IgD-negative memory B cell (primary cell): ENCODE measurements around the gene PAQR8. TPM values are rescaled to one million over a fixed set of nuclear protein-coding genes. Genes with fewer than 3 reads are reported as not detected.

Experiments
- H3K27ac Mint-ChIP-seq, 3 donors: one replicate each; pipeline ENCODE4 v1.8.0; 2020 to 2022; ENCODE audit warnings: mild to moderate bottlenecking in 3 of 3, mixed read lengths in 3 of 3, moderate library complexity in 1 of 3
- H3K27me3 Mint-ChIP-seq: one replicate; pipeline ENCODE4 v1.8.0; 2021; ENCODE audit warnings: mixed read lengths
- H3K36me3 Mint-ChIP-seq: one replicate; pipeline ENCODE4 v1.8.0; 2020; ENCODE audit warnings: mild to moderate bottlenecking, mixed read lengths
- H3K4me1 Mint-ChIP-seq, 3 donors: one replicate each; pipeline ENCODE4 v1.8.0; 2020 to 2022; ENCODE audit warnings: mixed read lengths in 3 of 3, mild to moderate bottlenecking in 1 of 3
- H3K4me3 Mint-ChIP-seq, 4 donors: one replicate each; pipeline ENCODE4 v1.8.0; 2020 to 2022; ENCODE audit warnings: mild to moderate bottlenecking in 4 of 4, mixed read lengths in 4 of 4, moderate library complexity in 3 of 4
- H3K9me3 Mint-ChIP-seq, 3 donors: one replicate each; pipeline ENCODE4 v1.8.0; 2020 to 2021; ENCODE audit warnings: mixed read lengths in 3 of 3, mild to moderate bottlenecking in 1 of 3
- polyA plus RNA-seq: library from polyadenylated mRNA; unstranded; fragments of 300-500 nt; fragmentation: Illumina TruSeq; gene quantifications from one replicate; pipeline ENCODE4 v1.2.3, GENCODE V29; 2021

Gene PAQR8
- polyA plus RNA-seq, 1 donor from 2014 or later: 6.4 TPM

DNA sequence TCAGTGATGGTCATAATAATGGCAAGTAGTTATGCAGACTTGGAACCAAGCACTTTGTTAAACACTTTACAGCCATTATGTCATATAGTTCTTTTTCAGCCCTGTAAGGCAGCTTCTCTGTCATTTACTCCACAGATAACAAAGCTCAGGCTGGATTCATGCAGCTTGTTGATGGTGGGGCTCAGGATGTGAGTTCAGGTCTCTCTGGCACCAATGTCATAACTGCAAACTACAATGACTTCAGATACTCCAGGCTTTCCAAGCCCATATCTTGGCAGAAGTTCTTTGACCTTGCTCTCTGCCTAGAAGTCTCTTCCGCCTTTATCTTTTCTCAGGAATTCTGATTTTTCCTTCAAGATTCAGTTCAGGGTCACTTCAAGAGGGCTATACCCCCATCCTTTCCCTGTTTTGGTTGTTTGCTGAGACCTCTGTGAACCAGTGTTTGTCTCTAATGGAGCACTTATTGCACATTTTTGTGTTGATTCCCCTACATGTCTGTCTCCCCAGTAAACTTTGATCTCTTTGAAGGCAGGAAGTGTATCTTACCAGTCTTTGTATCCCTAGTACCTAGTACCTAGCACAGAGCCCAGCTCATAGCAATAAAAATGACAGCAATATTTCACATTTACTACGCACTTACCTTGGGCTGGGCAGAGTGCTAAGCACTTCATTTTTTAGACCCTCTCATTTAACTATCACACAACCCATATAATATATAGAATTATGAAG is 38.5 kb downstream of the PAQR8 start:
- Mint-ChIP-seq H3K4me3 (peak overlapping the region in 1 of 4 donors; percentile 48), H3K9me3 (no peaks in the 10 kb centered on the region), H3K4me1 (peaks cover 12 to 30% (median 20%) of the 10 kb centered on the region in 3 donors), H3K36me3 (no peaks in the 10 kb centered on the region), H3K27ac (peak overlapping the region in 1 of 3 donors; percentile 6), H3K27me3 (no peaks in the 10 kb centered on the region)

DNA sequence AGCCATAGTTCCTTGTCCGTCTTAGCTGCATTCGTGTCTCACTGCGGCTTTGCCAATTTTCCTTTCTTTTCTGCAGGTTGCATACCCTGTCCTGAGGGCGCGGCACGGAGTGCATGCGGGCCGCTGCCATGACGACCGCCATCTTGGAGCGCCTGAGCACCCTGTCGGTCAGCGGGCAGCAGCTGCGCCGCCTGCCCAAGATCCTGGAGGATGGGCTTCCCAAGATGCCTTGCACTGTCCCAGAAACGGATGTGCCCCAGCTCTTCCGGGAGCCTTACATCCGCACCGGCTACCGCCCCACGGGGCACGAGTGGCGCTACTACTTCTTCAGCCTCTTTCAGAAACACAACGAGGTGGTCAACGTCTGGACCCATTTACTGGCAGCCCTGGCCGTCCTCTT is 41.1 kb downstream of the PAQR8 start:
- no peaks in the 10 kb centered on the region for H3K27me3 Mint-ChIP-seq
- H3K27ac Mint-ChIP-seq: peak overlapping the region in 1 of 3 donors; percentile 78
- no peaks in the 10 kb centered on the region for H3K36me3 Mint-ChIP-seq
- no peaks in the 10 kb centered on the region for H3K9me3 Mint-ChIP-seq
- no peak overlapping the region for H3K4me3 Mint-ChIP-seq
- peaks cover 3 to 13% (median 8%) of the 10 kb centered on the region in 3 donors for H3K4me1 Mint-ChIP-seq

- H3K36me3 Mint-ChIP-seq: no peaks in the 10 kb centered on the region
Measured at GRCh38 chr6:52403627-52404026, 41.7 kb downstream of the PAQR8 start.

GRCh38 chr6:52405243-52405642 is 43.3 kb downstream of the PAQR8 start:
- H3K36me3 Mint-ChIP-seq: no peaks in the 10 kb centered on the region
- H3K9me3 Mint-ChIP-seq: no peaks in the 10 kb centered on the region
- H3K27me3 Mint-ChIP-seq: no peaks in the 10 kb centered on the region
- H3K4me1 Mint-ChIP-seq: peaks cover 0 to 3% (median 0%) of the 10 kb centered on the region in 3 donors
- H3K4me3 Mint-ChIP-seq: no peak overlapping the region
- peak overlapping the region in 1 of 3 donors; percentile 80 for H3K27ac Mint-ChIP-seq

More at GRCh38 chr6:52403627-52404026, 41.7 kb downstream of the PAQR8 start:
- Mint-ChIP-seq H3K27me3 (no peaks in the 10 kb centered on the region), H3K4me3 (no peak overlapping the region), H3K4me1 (peaks cover 3 to 13% (median 8%) of the 10 kb centered on the region in 3 donors), H3K9me3 (no peaks in the 10 kb centered on the region), H3K27ac (no peak overlapping the region)

DNA sequence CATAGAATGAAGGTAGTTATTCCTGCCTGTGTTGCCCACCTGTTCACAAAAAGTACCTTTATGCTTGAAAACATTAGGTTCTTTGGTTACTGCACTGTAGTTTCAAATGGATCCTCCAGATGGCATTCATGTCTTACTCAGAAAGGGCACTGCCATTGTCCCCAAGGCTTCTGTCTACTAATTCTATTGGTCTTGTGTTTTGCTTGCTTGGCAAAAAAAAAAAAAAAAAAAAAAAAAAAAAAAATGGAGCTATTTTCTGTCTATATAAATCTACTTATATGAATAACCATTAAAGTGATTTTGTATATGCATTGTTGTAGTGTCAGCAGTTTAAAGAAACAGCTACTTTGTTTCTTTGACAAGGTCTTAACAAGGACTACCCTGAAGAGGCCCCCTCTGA is 45.5 kb downstream of the PAQR8 start:
- no peaks in the 10 kb centered on the region for H3K27me3 Mint-ChIP-seq
- no peaks in the 10 kb centered on the region for H3K4me1 Mint-ChIP-seq
- H3K36me3 Mint-ChIP-seq: no peaks in the 10 kb centered on the region
- no peak overlapping the region for H3K4me3 Mint-ChIP-seq
- H3K27ac Mint-ChIP-seq: no peak overlapping the region
- no peaks in the 10 kb centered on the region for H3K9me3 Mint-ChIP-seq

DNA sequence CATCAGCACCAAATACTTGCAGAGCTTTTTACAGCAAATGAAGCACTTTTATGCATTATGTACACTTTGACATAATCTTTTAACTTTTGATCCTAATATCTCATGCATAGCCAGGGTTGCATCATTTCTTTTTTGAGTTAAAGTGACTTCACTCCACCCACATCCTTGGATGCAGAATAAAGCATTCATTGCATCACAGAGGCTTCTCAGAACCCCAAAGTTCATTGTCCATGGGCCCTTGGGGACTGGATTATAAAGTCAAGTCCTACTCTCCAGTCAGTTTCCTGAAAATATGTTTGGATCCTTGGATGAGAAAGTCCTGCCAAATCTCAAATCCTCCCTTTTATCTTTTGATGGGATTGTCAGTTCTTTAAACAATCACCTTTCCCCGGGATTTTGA is 47.5 kb downstream of the PAQR8 start:
- Mint-ChIP-seq H3K27ac (no peak overlapping the region), H3K9me3 (no peaks in the 10 kb centered on the region), H3K4me1 (no peaks in the 10 kb centered on the region), H3K27me3 (no peaks in the 10 kb centered on the region), H3K36me3 (no peaks in the 10 kb centered on the region), H3K4me3 (no peak overlapping the region)

GRCh38 chr6:52410979-52411378 is 49.0 kb downstream of the PAQR8 start:
- Mint-ChIP-seq H3K4me3 (no peak overlapping the region), H3K36me3 (no peaks in the 10 kb centered on the region), H3K9me3 (no peaks in the 10 kb centered on the region), H3K4me1 (peaks cover 0 to 5% (median 2%) of the 10 kb centered on the region in 3 donors), H3K27me3 (no peaks in the 10 kb centered on the region), H3K27ac (no peak overlapping the region)

GRCh38 chr6:52411911-52412310 is 50.0 kb downstream of the PAQR8 start:
- peaks cover 4 to 12% (median 8%) of the 10 kb centered on the region in 3 donors for H3K4me1 Mint-ChIP-seq
- H3K4me3 Mint-ChIP-seq: no peak overlapping the region
- H3K36me3 Mint-ChIP-seq: no peaks in the 10 kb centered on the region
- no peaks in the 10 kb centered on the region for H3K9me3 Mint-ChIP-seq
- no peaks in the 10 kb centered on the region for H3K27me3 Mint-ChIP-seq
- H3K27ac Mint-ChIP-seq: no peak overlapping the region

DNA sequence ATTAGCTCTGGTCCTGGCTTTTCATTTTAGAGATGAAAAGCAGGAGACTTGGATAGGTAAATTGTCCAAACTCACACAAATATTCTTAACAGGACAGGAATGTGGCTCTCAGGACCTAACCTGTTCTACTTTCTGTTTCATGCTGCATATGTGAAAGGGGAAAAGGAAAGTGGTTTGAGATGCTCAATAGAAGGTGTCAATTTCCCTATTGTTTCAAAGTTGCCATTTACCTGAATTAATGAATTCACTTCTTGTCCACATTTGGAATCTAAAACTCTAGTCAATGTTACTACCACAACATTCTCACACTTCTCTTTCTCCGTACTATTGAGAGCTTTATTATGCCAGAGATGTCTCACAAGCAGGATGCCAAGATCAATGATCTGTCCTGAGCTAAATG is 53.4 kb downstream of the PAQR8 start:
- no peaks in the 10 kb centered on the region for H3K9me3 Mint-ChIP-seq
- H3K4me3 Mint-ChIP-seq: no peak overlapping the region
- peaks cover 4 to 13% (median 12%) of the 10 kb centered on the region in 3 donors for H3K4me1 Mint-ChIP-seq
- no peaks in the 10 kb centered on the region for H3K27me3 Mint-ChIP-seq
- H3K36me3 Mint-ChIP-seq: no peaks in the 10 kb centered on the region
- no peak overlapping the region for H3K27ac Mint-ChIP-seq

GRCh38 chr6:52415917-52416628 is 54.1 kb downstream of the PAQR8 start:
- no peaks in the 10 kb centered on the region for H3K9me3 Mint-ChIP-seq
- H3K27me3 Mint-ChIP-seq: no peaks in the 10 kb centered on the region
- peak overlapping the region in 1 of 4 donors; percentile 68 for H3K4me3 Mint-ChIP-seq
- H3K4me1 Mint-ChIP-seq: peaks cover 4 to 13% (median 12%) of the 10 kb centered on the region in 3 donors
- H3K36me3 Mint-ChIP-seq: no peaks in the 10 kb centered on the region
- H3K27ac Mint-ChIP-seq: peak overlapping the region in 1 of 3 donors; percentile 81

GRCh38 chr6:52416629-52417151 is 54.7 kb downstream of the PAQR8 start:
- Mint-ChIP-seq H3K4me3 (peak overlapping the region in 1 of 4 donors; percentile 68), H3K4me1 (peaks cover 4 to 13% (median 12%) of the 10 kb centered on the region in 3 donors), H3K9me3 (no peaks in the 10 kb centered on the region), H3K36me3 (no peaks in the 10 kb centered on the region), H3K27ac (peak overlapping the region in 1 of 3 donors; percentile 81), H3K27me3 (no peaks in the 10 kb centered on the region)

DNA sequence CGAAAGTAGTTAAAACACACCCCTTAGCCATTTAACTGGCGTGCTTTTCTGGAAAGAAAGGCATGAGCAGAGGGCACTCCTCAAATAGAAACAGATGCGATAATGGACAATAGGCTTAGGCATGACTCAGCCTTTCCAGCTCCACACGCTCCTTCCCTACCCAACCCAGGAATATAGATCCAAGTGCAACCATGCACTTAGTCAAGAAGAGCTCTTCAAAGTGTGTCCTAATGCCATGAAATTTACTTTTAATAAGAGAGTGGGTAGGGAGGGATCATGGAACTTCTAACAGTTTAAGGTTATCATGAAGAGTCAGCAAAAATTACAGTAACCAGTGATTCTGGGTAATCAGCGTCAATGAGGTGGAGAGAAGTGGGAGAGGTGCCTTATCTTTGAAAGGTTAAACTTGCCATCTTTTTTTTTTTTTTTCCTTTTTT is 55.7 kb downstream of the PAQR8 start:
- H3K9me3 Mint-ChIP-seq: no peaks in the 10 kb centered on the region
- peaks cover 4 to 13% (median 12%) of the 10 kb centered on the region in 3 donors for H3K4me1 Mint-ChIP-seq
- H3K4me3 Mint-ChIP-seq: peak overlapping the region in 1 of 4 donors; percentile 50
- no peaks in the 10 kb centered on the region for H3K36me3 Mint-ChIP-seq
- no peaks in the 10 kb centered on the region for H3K27me3 Mint-ChIP-seq
- H3K27ac Mint-ChIP-seq: no peak overlapping the region

- Mint-ChIP-seq H3K27ac (no peak overlapping the region), H3K4me1 (peaks cover 4 to 13% (median 12%) of the 10 kb centered on the region in 3 donors), H3K36me3 (no peaks in the 10 kb centered on the region), H3K27me3 (no peaks in the 10 kb centered on the region), H3K4me3 (peak overlapping the region in 1 of 4 donors; percentile 22), H3K9me3 (no peaks in the 10 kb centered on the region)
Measured at GRCh38 chr6:52418606-52419005, 56.7 kb downstream of the PAQR8 start.

DNA sequence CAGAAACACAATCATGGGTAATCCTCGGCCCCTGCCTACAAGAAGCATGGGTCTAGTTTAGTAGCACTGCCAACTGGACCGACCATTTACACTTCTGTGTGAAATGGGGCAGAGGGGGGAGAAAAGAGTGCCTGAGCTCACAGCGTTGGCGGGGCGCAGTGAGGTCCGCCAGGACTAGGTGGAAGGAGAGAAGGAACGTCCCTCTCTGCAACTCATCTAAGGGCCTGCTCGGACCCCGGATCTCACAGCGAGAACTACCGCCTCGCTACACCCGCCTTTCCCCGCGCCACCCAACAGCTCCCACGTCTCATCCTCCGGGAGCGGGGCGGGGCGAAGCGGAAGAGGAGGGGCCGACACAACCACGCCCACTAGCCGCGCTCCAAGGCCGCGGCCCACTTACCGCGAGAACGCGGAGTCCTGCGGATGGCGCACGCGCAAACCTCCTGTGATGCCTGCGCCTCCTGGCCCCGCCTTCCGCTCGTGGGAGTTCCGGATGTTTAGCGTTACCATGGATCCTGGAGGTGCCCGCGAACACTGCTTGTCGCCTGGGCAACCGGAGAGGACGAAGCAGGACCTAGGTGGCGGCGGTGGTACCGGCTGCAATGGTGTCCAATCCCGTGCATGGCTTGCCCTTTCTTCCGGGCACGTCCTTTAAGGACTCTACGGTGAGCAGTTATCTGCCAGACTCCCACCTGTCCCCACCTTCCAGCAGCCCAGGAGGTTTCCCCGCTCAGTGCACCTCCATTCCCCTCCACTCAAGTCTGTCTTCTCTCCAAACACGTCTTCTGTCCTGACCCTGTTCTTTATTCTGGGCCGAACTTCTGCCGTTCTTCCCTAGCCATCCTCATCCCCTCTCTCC is 58.1 kb downstream of the PAQR8 start, which contains the start of gene EFHC1:
Gene EFHC1, plus strand, starts transcription at position 534 of the 859 bp plus-strand sequence. Its CDS starts 69 bp downstream, at position 603.
- H3K4me1 Mint-ChIP-seq: peaks cover 4 to 13% (median 12%) of the 10 kb centered on the region in 3 donors
- no peak within 1 kb of the TSS for H3K4me3 Mint-ChIP-seq
- H3K9me3 Mint-ChIP-seq: no peaks in the 10 kb centered on the region
- no peaks in the 10 kb centered on the region for H3K27me3 Mint-ChIP-seq
- no peak within 1 kb of the TSS for H3K27ac Mint-ChIP-seq
- H3K36me3 Mint-ChIP-seq: no peaks in the 10 kb centered on the region
